ENCODE measurements around the gene RPS6KB1.
"Not testable (repeated sequence)": the region's sequence is repeated elsewhere in the genome, so short reads cannot be mapped to it uniquely, and the experiment has no call there.

RPS6KB1 gene

DNA sequence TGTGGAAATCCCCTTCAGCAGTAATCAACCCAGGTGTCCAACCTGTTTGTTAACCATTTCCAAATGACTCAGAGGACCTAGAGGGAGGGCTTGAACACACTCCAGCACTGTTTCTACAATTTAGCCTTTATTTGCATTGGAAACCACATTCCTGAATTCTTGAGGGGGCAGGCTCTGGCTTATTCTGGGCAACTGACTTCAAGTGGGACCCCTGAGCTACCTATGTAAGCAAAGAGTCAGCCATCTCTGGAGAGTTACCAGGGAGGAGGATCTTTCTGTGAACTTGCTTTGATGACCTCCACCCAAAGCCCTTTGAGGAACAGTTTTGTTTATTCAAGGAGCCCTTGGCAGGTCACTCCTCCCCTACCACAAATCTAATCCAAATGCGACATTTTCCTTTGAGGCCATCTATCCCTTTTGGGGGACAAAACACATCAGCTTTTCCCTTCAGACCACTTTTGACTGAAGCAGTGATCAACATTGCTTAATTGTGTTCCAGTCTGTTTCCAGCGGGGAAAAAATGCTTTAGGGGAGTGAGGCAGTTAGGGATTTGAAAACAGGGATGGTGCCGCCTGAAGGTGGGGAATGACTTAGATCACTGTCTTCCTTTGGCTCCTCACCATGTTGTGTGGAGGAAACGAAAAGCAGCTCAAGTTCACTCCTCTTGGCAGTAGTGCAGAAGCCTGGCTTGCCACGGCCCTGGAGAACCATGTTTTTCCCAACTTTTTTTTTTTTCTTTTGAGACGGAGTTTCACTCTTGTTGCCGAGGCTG, 46.3 kb upstream of the RPS6KB1 start:
- no peak overlapping the region for H3K9ac ChIP-seq (ENCODE audit: low read depth, low read length)
- DNase-seq (no peak), ATAC-seq (ENCODE audit: insufficient read depth, low read depth) (no peak)

DNA sequence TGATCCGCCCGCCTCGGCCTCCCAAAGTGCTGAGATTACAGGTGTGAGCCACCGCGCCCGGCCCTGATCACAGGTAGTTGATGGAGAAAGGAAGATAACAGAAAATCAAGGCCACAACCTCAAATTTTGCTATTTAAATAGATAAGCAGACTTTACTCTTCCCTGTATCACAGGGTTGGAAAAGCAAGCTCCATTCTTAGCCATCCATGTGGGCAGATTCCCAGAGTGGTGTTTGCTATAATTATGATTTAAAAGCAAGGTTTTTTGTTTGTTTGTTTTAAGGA, 44.6 kb upstream of the RPS6KB1 start:
- Histone ChIP-seq H3K27ac (ENCODE audit: low read length) (no peak overlapping the region), H3K4me3 (ENCODE audit: low read depth in 1 of 2, low read length in 2 of 2) (no peak overlapping the region), H3K4me1 (ENCODE audit: insufficient read depth, low read length) (peaks cover 15% of the 10 kb centered on the region)

More for the DNA sequence above, 46.3 kb upstream of the RPS6KB1 start:
- H3K4me1 ChIP-seq (ENCODE audit: insufficient read depth, low read length) = peaks cover 12% of the 10 kb centered on the region
- no peak overlapping the region for H3K4me2 ChIP-seq (ENCODE audit: insufficient read depth, low read length)
- no peak overlapping the region for H3K4me3 ChIP-seq (ENCODE audit: low read depth in 1 of 2, low read length in 2 of 2)
- TF ChIP-seq, protein P1, sequence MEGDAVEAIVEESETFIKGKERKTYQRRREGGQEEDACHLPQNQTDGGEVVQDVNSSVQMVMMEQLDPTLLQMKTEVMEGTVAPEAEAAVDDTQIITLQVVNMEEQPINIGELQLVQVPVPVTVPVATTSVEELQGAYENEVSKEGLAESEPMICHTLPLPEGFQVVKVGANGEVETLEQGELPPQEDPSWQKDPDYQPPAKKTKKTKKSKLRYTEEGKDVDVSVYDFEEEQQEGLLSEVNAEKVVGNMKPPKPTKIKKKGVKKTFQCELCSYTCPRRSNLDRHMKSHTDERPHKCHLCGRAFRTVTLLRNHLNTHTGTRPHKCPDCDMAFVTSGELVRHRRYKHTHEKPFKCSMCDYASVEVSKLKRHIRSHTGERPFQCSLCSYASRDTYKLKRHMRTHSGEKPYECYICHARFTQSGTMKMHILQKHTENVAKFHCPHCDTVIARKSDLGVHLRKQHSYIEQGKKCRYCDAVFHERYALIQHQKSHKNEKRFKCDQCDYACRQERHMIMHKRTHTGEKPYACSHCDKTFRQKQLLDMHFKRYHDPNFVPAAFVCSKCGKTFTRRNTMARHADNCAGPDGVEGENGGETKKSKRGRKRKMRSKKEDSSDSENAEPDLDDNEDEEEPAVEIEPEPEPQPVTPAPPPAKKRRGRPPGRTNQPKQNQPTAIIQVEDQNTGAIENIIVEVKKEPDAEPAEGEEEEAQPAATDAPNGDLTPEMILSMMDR (IDR thresholded peaks at IDR 0.05; ENCODE audit: borderline replicate concordance, extremely low read depth, low read length, poor library complexity, severe bottlenecking) = no peak
- no peak for TF ChIP-seq EZH2 (IDR thresholded peaks at IDR 0.05; ENCODE audit: borderline replicate concordance, low read depth, low read length, severe bottlenecking)
- no peaks in the 10 kb centered on the region for H3K79me2 ChIP-seq (ENCODE audit: insufficient read depth, low read length)
- peaks cover 3% of the 10 kb centered on the region; the same call in 1 of the 2 replicates for H3K36me3 ChIP-seq (ENCODE audit: insufficient read depth, low read length)
- H4K20me1 ChIP-seq (ENCODE audit: insufficient read depth, low read length) = no peaks in the 10 kb centered on the region
- H2AFZ ChIP-seq (ENCODE audit: low read depth, low read length) = no peak overlapping the region
- no peaks in the 10 kb centered on the region for H3K9me3 ChIP-seq (ENCODE audit: insufficient read depth, low read length, severe bottlenecking)
- H3K27ac ChIP-seq (ENCODE audit: low read length) = no peak overlapping the region
- no peaks in the 10 kb centered on the region for H3K27me3 ChIP-seq (ENCODE audit: insufficient read depth, low read length, poor library complexity)

DNA sequence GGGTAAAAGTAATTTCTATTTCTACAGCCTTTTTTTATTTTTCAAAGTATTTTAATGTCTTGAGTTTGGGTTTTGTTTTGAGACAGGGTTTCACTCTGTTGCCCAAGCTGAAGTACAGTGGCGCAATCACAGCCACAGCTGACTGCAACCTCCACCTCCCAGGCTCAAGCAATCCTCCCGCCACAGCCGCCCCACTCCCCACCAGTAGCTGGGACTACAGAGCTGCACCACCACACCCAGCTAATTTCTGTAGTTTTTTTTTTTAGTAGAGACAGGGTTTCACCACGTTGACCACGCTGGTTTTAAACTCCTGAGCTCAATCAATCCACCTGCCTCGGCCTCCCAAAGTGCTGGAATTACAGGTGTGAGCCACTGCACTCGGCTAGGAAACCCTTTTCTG, 44.1 kb upstream of the RPS6KB1 start:
- no peak overlapping the region for H3K27ac ChIP-seq (ENCODE audit: low read length)
- no peaks in the 10 kb centered on the region for H3K79me2 ChIP-seq (ENCODE audit: insufficient read depth, low read length)
- H3K4me3 ChIP-seq (ENCODE audit: low read depth in 1 of 2, low read length in 2 of 2) = no peak overlapping the region
- no peaks in the 10 kb centered on the region for H3K9me3 ChIP-seq (ENCODE audit: insufficient read depth, low read length, severe bottlenecking)
- H3K27me3 ChIP-seq (ENCODE audit: insufficient read depth, low read length, poor library complexity) = no peaks in the 10 kb centered on the region
- peaks cover 20% of the 10 kb centered on the region for H3K4me1 ChIP-seq (ENCODE audit: insufficient read depth, low read length)
- no peaks in the 10 kb centered on the region for H4K20me1 ChIP-seq (ENCODE audit: insufficient read depth, low read length)
- no peaks in the 10 kb centered on the region for H3K36me3 ChIP-seq (ENCODE audit: insufficient read depth, low read length)
- peak; percentile 65 for ATAC-seq (ENCODE audit: insufficient read depth, low read depth)
- TF ChIP-seq EZH2 (IDR thresholded peaks at IDR 0.05; ENCODE audit: borderline replicate concordance, low read depth, low read length, severe bottlenecking) = no peak
- TF ChIP-seq, protein P1 (IDR thresholded peaks at IDR 0.05; ENCODE audit: borderline replicate concordance, extremely low read depth, low read length, poor library complexity, severe bottlenecking) = no peak
- no peak overlapping the region for H2AFZ ChIP-seq (ENCODE audit: low read depth, low read length)
- H3K9ac ChIP-seq (ENCODE audit: low read depth, low read length) = no peak overlapping the region; the same call in 1 of the 2 replicates
- DNase-seq = peak; percentile 60
- no peak overlapping the region for H3K4me2 ChIP-seq (ENCODE audit: insufficient read depth, low read length)

More for the DNA sequence above, 44.6 kb upstream of the RPS6KB1 start:
- H3K9ac ChIP-seq (ENCODE audit: low read depth, low read length) = no peak overlapping the region
- H3K27me3 ChIP-seq (ENCODE audit: insufficient read depth, low read length, poor library complexity) = no peaks in the 10 kb centered on the region
- H2AFZ ChIP-seq (ENCODE audit: low read depth, low read length) = no peak overlapping the region
- TF ChIP-seq, protein P1 (IDR thresholded peaks at IDR 0.05; ENCODE audit: borderline replicate concordance, extremely low read depth, low read length, poor library complexity, severe bottlenecking) = no peak
- no peak for TF ChIP-seq EZH2 (IDR thresholded peaks at IDR 0.05; ENCODE audit: borderline replicate concordance, low read depth, low read length, severe bottlenecking)
- H3K36me3 ChIP-seq (ENCODE audit: insufficient read depth, low read length) = no peaks in the 10 kb centered on the region
- H3K79me2 ChIP-seq (ENCODE audit: insufficient read depth, low read length) = no peaks in the 10 kb centered on the region
- H3K4me2 ChIP-seq (ENCODE audit: insufficient read depth, low read length) = no peak overlapping the region
- no peaks in the 10 kb centered on the region for H4K20me1 ChIP-seq (ENCODE audit: insufficient read depth, low read length)
- DNase-seq (no peak), ATAC-seq (ENCODE audit: insufficient read depth, low read depth) (no peak)
- H3K9me3 ChIP-seq (ENCODE audit: insufficient read depth, low read length, severe bottlenecking) = no peaks in the 10 kb centered on the region

DNA sequence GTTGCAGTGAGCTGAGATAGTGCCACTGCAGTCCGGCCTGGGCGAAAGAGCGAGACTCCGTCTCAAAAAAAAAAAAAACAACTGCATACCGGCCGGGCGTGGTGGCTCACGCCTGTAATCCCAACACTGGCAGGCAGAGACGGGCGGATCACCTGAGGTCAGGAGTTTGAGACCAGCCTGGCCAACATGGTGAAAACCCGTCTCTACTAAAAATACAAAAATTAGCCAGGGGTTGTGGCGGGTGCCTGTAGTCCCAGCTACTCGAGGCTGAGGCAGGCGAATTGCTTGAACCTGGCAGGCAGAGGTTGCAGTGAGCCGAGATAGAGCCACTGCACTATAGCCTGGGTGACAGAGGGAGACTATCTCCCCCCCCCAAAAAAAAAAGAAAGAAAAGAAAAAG, 42.6 kb upstream of the RPS6KB1 start:
- H3K4me2 ChIP-seq (ENCODE audit: insufficient read depth, low read length); DNase-seq; H3K27ac ChIP-seq (ENCODE audit: low read length); H3K9ac ChIP-seq (ENCODE audit: low read depth, low read length); H3K9me3 ChIP-seq (ENCODE audit: insufficient read depth, low read length, severe bottlenecking); ATAC-seq (ENCODE audit: insufficient read depth, low read depth); H4K20me1 ChIP-seq (ENCODE audit: insufficient read depth, low read length); H3K79me2 ChIP-seq (ENCODE audit: insufficient read depth, low read length); H2AFZ ChIP-seq (ENCODE audit: low read depth, low read length); H3K27me3 ChIP-seq (ENCODE audit: insufficient read depth, low read length, poor library complexity); H3K4me3 ChIP-seq (ENCODE audit: low read depth in 1 of 2, low read length in 2 of 2); H3K36me3 ChIP-seq (ENCODE audit: insufficient read depth, low read length): not testable (repeated sequence)
- peaks cover 20% of the 10 kb centered on the region for H3K4me1 ChIP-seq (ENCODE audit: insufficient read depth, low read length)
